ENCODE data around the gene ADGRF1.
"Not testable (repeated sequence)": the region's sequence is repeated elsewhere in the genome, so short reads cannot be mapped to it uniquely, and the experiment has no call there.

The ADGRF1 gene

DNA sequence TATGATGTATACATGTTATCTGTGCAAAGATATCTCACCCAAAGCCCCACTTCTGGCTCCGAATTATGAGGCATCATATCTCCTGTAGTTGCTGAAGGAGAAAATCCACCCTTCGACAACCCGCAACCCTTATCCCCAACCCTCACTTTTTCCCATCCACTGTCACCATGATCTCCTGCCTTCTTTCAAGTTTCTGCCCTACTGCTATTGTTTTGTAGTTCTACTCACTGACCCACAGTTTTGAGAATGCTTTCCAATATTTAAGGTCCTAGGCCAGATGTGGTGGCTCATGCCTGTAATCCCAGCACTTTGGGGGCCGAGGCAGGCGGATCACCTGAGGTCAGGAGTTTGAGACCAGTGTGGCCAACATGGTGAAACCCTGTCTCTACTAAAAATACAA is 22.2 kb downstream of the ADGRF1 start:
- no peak for DNase-seq

DNA sequence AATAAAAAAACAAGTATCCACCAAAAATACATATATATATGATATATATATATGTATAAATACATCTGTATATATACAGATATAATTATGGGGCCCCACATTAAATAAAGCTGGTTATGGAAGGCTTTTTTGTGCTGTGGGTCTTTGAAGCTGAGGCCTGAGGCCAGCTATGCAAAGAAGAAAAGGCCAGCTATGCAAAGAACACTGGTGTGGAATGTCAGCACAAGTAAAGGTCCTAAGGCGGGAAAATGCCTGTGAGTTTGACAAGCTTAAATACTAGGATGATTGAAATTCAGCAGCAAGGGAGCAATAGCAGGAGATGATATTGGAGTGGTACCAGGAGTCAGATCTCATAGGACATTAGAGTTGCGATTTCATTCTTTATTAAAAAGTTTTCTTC is 25.2 kb downstream of the ADGRF1 start:
- DNase-seq: no peak

DNA sequence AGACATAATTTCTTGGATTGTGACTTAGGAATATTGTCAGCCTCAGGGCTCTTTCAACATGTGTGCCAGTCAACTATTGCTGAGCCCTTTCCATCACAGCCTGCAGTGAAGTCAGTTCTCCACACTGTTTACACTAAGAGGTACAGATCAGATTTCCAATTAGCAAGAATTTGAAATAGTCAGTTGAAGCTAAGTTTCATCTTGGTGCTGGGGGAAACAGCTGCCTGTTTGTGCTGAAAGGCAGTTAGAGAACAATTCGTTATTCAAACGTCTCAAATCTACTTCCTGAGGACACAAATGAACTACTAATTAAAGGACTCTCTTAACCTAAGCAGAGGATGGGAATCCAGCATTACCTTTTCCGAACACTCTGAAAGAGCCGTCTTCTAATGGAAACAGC is 25.9 kb downstream of the ADGRF1 start:
- DNase-seq: no peak

- DNase-seq: no peak
Observed at GRCh38 chr6:47014401-47014800, 27.7 kb downstream of the ADGRF1 start.

DNA sequence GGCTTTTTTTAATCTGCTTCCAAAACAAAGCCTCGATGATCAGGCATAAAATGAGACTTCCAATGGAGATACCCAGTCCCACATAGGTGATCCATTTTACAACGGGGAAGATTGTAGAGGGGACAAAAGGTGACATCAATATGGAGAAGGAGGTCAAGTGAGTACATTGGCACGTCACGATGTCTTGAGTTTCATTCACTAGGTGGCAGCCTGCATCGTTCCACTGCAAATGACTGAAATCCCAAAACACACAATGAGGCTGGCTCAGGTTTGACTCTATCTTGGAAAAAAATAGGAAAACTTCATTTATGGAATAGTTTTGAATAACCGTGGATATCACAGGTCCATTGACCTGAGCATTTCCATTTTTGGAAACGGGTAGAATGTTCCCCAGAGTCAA is 32.5 kb downstream of the ADGRF1 start:
- DNase-seq: no peak

DNA sequence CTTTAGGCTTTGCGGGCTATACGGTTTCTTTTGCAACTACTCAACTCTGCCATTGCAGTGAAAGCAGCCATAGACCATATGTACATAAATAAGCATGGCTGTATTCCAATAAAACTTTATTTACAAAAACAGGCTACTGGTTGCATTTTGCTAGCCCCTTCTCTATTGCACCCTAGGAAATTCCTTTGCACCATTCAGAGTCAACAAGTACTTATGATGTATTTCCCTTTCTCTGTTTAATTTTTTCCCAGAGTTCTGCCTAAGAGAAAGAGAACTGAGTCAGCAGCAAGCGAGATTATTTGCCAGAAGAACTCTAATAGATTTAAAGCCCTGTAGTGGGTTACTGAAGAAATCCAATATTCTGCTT is 33.8 kb downstream of the ADGRF1 start:
- no peak for DNase-seq

DNA sequence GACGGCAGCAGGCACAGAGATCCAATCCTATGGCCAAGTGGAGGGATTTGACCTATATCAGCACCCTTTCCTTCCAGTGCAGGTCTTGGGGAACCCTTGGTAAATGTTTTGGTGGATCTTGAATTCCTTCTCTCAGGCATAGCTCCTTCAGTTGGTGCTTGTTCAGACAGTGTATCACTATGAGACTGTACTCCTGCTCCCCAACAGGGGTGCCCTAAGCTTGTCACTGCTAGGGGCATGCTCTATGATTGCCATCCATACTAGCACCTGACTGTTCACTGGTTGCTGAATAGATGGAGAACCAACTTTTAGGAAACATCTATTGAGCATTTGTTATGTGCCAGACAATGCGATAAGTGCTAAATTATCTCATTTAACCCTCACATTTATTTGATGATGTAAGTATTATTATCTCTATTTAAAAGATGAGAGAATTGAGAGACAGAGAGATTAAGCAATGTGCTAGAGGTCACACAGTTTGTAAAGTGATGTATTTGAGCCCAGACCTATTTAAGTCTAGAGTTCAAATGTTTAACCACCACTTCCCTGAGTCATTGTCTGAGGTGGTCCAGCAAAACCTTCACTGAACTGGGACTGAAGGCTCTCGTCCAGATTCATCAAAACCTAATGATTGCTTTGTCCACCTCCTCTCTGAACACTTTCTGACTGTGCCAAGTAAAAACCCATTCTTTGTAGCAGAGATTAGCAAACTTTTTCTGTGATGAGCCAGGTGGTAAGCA is 34.3 kb downstream of the ADGRF1 start:
- DNase-seq: no peak

- DNase-seq: no peak
Observed at GRCh38 chr6:47005486-47005885, 36.6 kb downstream of the ADGRF1 start.

- no peak for DNase-seq
Observed at GRCh38 chr6:47004463-47004862, 37.7 kb downstream of the ADGRF1 start.

DNA sequence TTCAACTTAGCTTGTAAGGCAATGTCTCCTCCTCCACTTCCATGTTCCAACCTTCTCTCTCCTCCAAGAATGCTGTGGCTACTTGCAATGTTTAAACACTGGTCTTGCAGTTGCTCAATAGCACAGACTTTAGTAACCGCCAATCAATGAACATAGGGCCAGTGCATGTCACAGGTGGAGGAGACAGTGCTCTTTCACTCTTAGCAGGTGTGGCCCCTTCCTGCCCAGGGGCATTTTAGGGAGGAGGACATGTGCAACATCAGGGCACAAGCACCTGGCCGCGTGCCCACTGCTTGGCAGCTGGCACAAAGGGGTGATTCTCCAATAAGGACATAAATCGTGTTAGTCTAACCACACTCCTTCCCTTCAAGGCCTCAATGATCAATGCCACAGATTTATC is 41.3 kb downstream of the ADGRF1 start:
- DNase-seq: no peak

DNA sequence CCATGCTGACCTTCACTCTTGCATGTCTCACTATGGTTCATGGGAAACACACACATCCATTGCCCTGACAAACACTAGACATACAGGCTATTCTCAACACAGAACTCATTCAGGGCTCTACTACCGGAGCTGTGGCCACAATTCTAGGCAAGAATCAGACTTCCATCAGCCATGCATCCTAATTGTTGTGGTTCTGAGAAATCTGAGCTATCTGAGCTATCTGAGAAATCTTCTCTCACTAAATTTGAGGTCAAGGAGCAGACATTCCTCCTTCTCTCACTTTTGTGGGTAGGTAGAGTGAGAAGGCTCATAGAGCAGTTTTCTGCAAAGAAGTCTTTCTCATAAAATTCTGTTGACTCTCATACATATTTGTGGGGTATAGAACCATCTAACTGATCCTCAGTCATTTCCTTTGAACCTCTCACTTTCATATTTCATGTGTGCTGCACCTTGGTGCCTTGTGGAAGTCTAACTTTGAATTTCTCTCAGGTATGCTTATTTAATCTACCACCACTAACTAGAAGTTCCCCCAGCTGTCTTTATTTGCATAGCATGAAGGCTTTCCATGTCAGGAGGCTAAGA is 43.6 kb downstream of the ADGRF1 start:
- no peak for DNase-seq

DNA sequence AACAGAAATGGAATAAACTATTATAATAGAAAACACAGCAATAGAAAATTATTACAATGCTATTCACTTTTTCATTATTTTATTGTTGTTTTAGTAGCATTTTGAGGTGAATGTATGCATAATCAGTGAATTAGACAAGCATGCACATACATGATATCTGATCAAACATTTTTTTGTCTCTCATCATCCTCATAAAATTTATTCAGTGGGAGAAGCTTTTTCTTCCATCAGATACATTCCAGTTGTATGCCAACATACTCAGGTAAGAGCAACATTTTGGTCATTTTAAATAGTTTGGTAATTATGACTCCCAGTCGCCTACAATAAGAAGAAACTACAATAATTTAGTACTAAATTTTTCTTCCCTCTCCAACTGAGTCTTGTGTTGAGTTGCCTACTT is 44.5 kb downstream of the ADGRF1 start:
- DNase-seq: no peak

DNA sequence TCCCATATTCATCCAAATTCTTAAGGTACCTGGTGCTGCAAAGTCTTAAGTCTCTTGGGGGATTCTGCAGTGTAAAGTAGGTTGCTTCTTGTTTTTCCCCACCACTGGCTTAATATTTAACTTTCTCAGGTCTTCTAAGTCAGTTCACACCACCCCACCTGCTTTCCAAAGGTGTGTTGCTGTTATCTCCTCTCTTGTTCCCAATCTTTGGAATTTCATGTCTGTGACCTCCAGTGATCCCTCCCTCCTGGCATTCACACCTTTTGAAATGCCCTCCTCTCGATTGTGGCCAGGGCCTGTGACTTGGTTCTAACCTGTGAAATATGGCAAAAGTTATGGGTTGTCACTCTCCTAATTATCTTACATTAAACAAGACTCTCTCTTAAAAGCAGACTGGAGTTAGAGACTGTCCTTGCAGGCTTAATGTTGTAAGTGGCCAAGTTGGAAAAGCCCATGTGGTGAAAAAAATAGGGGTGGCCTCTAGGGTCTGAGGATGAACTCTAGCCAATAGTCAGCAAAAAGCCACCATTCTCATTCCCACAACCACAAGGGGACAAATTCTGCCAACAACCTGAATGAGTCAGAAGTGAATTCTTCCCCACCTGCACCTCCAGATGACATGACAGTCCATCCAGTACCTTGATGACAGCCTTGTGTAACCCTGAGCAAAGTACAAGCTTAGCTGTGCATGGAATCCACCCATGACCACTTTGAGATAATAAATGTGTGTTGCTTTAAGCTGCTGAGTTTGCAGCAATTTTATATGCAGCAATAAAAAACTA is 45.1 kb downstream of the ADGRF1 start:
- no peak for DNase-seq

DNA sequence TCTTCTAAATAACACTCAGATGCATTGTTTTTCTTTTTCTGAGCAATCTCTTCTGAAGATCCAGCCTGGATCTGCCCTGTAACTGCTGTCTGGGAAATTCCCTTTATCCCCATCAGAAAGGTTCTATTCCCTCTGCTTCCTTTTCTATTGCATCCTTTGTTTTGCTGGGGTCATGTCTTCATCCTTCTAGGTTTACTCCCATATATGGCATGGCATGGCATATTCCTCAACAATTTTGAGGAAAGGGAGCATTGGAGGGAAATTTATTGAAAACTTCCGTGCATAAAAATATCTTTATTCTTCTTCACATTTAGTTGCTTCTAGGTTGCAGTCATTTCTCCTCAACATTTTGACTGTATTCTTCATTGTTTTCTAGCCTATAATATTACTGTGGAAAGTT is 47.2 kb downstream of the ADGRF1 start:
- no peak for DNase-seq

- no peak for DNase-seq
Observed at GRCh38 chr6:46993846-46994245, 48.3 kb downstream of the ADGRF1 start.

GRCh38 chr6:46992391-46992790 is 49.7 kb downstream of the ADGRF1 start:
- not testable (repeated sequence) for DNase-seq

DNA sequence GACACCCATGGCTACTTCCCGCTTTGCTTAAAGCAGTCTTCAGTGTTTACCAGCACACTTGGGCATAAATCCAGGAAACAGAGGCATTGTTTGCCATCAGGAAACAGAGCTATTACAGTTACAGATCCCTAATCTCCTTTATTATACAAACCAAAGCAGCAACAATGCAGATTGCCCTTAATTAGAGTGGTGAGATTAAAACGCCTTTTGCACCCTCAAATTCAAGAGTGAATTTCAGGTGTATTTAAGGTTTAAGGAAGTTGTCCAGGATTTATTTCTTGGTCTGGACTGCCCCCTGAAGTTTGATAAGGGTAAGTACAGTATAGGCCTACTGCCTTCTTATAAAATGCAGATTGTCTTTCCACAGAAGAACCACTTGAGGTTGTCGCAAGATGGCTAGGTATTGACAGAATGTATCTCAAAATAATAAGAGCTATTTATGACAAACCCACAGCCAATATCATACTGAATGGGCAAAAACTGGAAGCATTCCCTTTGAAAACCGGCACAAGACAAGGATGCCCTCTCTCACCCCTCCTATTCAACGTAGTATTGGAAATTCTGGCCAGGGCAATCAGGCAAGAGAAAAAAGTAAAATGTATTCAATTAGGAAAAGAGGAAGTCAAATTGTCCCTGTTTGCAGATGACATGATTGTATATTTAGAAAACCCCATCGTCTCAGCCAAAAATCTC is 51.2 kb downstream of the ADGRF1 start:
- DNase-seq: not testable (repeated sequence)

- no peak for DNase-seq
Observed at GRCh38 chr6:46990031-46990644, 52.0 kb downstream of the ADGRF1 start.

GRCh38 chr6:46989398-46989797 is 52.7 kb downstream of the ADGRF1 start:
- no peak for DNase-seq

- DNase-seq: no peak
Observed at GRCh38 chr6:46985943-46986342, 56.2 kb downstream of the ADGRF1 start.

DNA sequence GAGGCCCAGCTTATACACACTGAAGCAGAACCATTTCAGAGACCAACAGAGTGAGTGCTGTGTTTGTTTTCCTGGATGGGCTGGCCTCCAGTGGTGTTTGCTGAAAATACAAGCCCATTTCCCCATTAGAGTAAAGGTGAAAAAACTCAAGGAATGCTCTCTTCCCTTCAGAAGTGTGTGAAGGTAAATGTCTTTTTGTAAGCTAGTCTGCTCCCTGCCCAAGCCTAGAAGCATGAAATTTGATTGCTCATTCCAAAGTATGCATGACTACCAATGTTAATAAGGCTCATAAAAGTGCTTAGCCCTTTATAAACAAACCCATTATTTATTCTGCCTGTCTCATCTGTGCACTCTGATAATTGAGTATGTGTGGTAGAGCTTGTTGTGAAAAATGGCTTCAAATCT is 59.1 kb downstream of the ADGRF1 start:
- DNase-seq: no peak

DNA sequence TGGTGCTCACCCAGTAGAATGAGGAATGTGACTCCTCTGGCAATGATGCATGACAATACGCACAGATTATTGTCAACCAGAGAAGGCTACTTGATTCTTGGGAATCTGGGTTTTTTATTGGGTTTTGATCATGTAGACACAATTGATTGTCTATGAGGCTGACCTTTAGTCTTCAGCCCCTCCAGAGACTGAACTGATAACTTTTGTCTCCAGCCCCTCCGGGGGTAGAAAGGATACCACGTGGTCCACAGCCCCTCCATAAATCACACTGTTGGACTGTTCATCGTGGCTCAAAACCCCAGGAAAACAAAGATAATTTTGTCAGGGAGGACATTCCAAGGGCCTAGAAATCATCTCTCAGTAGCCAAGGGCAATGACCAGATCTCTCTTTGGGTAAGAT is 62.9 kb downstream of the ADGRF1 start:
- no peak for DNase-seq

GRCh38 chr6:46974786-46975185 is 67.3 kb downstream of the ADGRF1 start:
- no peak for DNase-seq
